ENCODE measurements around the gene CRYBA2.
A peak's percentile ranks its signal among the peaks of the same experiment; 100 is the strongest.

CRYBA2 gene

DNA sequence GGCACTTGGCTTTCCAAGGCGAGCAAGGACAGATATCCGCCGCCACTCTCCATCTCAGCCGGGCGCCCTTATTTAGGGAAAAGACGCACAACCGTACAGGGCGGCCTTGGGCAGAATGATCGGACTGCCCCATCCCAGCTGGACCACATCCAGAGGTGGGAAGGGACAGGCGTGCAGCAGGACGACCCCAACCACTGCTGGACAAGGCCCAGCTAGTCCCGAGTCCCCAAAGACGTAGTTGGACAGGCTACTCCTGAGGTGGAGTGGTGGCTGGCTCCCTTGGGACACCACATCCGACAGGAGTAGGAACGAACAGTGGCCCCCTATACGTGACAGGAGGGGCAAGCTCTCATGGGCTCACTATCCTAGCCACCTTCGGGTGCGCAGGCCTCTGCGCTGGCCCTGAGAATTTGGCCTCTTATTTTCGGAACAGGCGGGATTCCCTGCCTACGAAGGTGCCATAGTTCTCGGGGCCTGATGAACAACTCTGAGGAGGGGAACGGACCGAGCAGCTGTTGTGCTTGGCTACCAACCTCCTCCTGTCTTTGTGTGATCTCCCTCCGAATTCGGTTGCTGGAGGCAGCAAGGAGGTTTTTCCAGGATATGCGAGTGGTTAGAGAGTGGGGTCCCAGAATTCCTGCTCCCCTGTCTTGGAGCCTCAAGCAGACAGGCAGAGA is 10.5 kb downstream of the CRYBA2 start:
- H3K4me3 ChIP-seq (ENCODE audit: low read depth, low read length): no peak overlapping the region
- TF ChIP-seq, protein P1, sequence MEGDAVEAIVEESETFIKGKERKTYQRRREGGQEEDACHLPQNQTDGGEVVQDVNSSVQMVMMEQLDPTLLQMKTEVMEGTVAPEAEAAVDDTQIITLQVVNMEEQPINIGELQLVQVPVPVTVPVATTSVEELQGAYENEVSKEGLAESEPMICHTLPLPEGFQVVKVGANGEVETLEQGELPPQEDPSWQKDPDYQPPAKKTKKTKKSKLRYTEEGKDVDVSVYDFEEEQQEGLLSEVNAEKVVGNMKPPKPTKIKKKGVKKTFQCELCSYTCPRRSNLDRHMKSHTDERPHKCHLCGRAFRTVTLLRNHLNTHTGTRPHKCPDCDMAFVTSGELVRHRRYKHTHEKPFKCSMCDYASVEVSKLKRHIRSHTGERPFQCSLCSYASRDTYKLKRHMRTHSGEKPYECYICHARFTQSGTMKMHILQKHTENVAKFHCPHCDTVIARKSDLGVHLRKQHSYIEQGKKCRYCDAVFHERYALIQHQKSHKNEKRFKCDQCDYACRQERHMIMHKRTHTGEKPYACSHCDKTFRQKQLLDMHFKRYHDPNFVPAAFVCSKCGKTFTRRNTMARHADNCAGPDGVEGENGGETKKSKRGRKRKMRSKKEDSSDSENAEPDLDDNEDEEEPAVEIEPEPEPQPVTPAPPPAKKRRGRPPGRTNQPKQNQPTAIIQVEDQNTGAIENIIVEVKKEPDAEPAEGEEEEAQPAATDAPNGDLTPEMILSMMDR (IDR thresholded peaks at IDR 0.05; ENCODE audit: low read depth, low read length, missing control alignments): no peak

DNA sequence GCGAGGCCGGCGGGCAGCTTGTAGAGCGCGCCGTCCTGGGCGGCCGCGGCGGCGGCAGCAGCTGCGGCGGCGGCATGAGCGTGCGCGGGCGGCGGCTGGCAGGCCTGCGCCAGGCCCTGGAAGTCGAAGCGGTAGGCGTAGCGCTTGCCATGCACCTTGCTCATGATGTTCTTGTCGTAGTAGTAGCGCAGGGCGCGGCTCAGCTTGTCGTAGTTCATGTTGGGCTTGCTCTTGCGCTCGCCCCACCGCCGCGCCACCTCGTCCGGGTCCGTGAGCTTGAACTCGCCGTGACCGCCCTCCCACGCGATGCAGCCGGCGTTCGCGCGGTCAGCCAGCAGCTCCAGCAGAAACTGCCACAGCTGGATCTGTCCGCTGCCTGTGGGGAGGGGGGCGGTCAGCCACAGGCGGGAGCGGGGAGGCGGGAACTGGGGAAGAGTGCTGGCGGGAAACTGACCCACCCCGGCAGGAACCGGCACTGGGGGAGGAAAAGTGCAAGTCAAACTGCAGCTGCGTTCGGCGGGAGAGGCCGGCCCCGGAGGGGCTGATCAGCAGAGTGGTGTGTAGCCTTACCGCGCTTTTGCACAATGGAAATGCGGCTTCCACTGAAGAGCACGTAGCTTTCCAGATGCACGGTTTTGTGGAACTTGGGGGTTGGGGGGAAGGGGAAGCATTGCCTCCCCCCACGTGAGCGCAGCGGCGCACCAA is 11.2 kb downstream of the CRYBA2 start:
- no peak for DNase-seq (ENCODE audit: low read depth)
- no peak overlapping the region for H3K4me3 ChIP-seq (ENCODE audit: low read depth, low read length)
- TF ChIP-seq, protein P1 (IDR thresholded peaks at IDR 0.05; ENCODE audit: low read depth, low read length, missing control alignments): no peak

More for the DNA sequence above, 10.5 kb downstream of the CRYBA2 start:
- DNase-seq (ENCODE audit: low read depth): no peak

DNA sequence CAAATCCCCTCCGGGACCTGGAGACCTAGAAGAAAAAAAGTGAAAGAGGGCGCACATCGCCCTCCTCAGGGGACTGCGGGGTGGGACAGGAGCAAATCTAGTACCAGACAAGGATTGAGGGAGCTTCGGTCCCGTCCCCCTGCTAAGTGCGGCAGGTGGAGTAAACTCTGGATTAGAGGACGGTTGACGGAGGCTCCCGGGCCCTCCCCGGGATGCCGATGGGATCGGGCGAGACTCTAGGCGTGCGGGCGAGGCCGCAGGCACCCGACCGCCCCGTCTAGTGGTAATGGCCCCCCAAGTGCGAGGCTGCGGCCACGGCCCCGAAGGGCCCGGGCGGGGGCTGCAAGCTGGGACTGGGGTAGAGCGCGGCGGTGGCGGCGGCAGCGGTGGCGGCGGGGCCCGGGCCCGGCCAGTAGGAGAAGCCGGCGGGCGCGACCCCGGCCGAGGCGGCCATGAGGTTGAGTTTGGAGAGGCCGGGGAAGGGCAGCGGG is 11.8 kb downstream of the CRYBA2 start:
- no peak for DNase-seq (ENCODE audit: low read depth)
- no peak overlapping the region for H3K4me3 ChIP-seq (ENCODE audit: low read depth, low read length)
- TF ChIP-seq, protein P1 (IDR thresholded peaks at IDR 0.05; ENCODE audit: low read depth, low read length, missing control alignments): peak; percentile 6

DNA sequence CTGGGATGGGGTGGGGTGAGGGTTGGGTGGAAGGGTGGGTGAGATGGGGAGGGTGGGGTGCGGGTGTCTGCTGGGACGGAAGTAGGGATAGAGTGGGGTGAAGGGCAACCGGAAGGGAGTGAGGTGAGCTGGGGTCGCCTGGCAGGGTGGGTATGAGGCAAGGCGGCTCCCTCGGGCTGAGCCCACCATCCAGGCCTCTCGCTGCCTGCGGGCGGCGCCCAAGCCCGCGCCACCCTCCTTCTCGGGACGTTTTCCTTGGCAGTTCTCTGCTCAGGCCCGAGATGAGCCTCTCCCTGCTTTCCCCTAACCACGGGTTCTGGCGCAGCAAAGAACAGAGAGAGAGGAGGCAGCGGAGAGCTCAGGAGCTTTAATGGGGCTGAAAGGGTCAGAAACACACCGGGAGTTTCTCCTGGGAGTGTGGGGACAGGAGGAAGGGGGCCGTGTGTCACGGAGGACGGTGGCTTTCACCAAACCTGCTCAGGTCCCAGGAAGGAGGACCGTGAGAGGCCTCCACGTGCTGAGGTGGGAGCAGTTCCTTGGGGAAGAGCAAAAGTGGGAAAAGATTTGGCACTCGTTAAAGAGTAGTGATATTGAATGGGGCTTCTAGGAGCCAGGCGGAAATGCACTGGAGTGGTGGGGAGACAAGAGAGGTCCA is 12.4 kb downstream of the CRYBA2 start:
- TF ChIP-seq, protein P1 (IDR thresholded peaks at IDR 0.05; ENCODE audit: low read depth, low read length, missing control alignments): no peak
- no peak for DNase-seq (ENCODE audit: low read depth)
- H3K4me3 ChIP-seq (ENCODE audit: low read depth, low read length): no peak overlapping the region

DNA sequence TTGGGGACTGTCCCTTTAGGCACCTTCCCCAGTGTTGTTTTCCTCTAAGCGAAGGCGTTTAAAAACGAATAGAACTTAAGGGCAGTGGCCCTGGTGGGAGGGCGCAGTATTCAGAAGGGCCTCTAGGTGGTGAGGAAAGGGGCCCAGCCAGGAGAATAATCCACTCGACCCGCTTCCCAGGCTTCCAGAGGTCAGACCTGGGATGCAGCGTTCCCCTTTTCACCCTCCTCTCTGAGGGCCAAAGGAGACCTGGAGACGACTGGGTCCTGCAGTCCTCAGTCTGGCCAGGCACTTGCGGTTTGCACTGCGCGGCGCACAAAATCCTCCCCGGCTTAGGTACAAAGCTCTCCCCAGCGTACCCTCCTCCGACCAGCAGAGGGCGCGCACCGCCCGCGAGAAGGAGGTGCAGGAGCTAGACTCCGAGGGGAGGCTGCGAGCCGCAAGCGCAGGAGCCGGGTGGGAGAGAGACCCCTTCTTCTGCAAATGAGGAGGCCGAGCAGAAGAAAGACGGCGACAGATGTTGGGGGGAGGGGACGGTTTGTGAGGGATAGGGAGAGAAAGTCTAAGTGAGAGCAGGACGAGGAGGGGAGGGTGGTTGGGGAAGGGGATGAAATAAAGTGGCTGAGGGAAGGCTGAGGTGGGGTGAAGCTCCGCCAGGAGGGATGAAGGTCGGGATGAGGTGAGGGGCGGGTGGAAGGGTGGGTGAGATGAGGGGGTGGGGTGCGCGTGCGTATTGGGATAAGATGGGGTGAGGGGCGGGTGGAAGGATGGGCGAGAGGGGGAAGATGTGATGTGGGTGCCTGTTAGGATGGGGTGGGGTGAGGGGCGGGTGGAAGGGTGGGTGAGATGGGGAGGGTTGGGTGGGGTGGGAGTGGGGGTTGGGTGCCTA is 13.1 kb downstream of the CRYBA2 start:
- H3K4me3 ChIP-seq (ENCODE audit: low read depth, low read length): peak overlapping the region; percentile 38
- TF ChIP-seq, protein P1 (IDR thresholded peaks at IDR 0.05; ENCODE audit: low read depth, low read length, missing control alignments): peak; percentile 86
- peak; percentile 33 for DNase-seq (ENCODE audit: low read depth)

DNA sequence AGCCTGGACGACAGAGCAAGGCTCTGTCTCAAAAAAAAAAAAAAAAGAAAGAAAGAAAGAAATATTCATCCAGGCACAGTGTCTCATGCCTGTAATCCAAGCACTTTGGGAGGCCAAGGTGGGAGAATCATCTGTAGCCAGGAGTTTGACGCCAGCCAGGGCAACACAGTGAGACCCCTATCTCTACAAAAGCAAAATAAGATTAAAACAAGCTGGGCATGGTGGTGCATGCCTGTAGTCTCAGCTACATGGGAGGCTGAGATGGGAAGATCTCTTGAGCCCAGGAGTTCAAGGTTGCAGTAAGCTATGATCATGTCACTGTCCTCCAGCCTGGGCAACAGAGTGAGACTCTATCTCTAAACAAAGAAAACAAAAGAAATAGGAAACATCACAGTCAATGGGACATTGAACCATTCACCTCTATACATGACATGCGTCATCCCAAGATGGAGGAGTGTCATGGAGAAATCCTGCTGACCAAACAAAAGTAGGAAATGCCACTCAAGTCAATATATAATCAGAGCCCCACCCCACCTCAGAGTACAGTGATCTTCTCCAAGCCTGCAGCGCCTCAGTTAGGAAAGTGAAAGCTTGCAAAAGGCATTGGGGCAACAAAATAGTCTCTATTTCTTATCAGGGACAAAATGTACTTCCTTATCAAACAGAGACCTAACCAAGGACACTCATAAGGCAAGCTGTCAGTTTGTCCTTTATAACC is 18.0 kb downstream of the CRYBA2 start:
- DNase-seq (ENCODE audit: low read depth): no peak
- H3K4me3 ChIP-seq (ENCODE audit: low read depth, low read length): no peak overlapping the region
- TF ChIP-seq, protein P1 (IDR thresholded peaks at IDR 0.05; ENCODE audit: low read depth, low read length, missing control alignments): no peak

Measured in GM12864 (cell line).